GM23338 (cell line): Measurements from ENCODE around the gene PRSS2. TPM values are rescaled to one million over a fixed set of nuclear protein-coding genes. Genes with fewer than 3 reads are reported as not detected.

Source experiments
- ATAC-seq: fragments of 200-7000 bp; cut with Tn5 transposase; 3 replicates; pipeline ENCODE4 v1.9.1; 2020
- DNase-seq: peaks from one replicate; pipeline ENCODE4 v3.0.0-alpha.2; 2015; ENCODE audit warnings: low spot score
- H2AFZ ChIP-seq: fragments of 200-600 bp; sonication (generic); 2 replicates; pipeline ENCODE4 v1.8.0; 2016; ENCODE audit warnings: antibody characterized with exemption, mild to moderate bottlenecking, moderate library complexity
- H3F3A ChIP-seq: fragments of 200-600 bp; sonication (generic); replicated peaks from 2 replicates; pipeline ENCODE4 v1.8.0; 2017; ENCODE audit warnings: antibody characterized with exemption, mixed run types, low read depth
- H3K27ac ChIP-seq: fragments of 200-600 bp; sonication (generic); 2 replicates; pipeline ENCODE4 v1.6.1; 2016; ENCODE audit warnings: low read depth
- H3K27me3 ChIP-seq: fragments of 200-600 bp; sonication (generic); 2 replicates; pipeline ENCODE4 v1.8.0; 2016; ENCODE audit warnings: mild to moderate bottlenecking, mixed run types, moderate library complexity; ENCODE audit not compliant: insufficient read depth
- H3K36me3 ChIP-seq: fragments of 200-600 bp; sonication (generic); 2 replicates; pipeline ENCODE4 v1.8.0; 2016; ENCODE audit warnings: mild to moderate bottlenecking; ENCODE audit not compliant: insufficient read depth
- H3K4me1 ChIP-seq: fragments of 200-600 bp; sonication (generic); 2 replicates; pipeline ENCODE4 v1.8.0; 2016; ENCODE audit warnings: mild to moderate bottlenecking, moderate library complexity; ENCODE audit not compliant: insufficient read depth
- H3K4me2 ChIP-seq: fragments of 200-600 bp; sonication (generic); 2 replicates; pipeline ENCODE4 v1.7.1; 2017; ENCODE audit warnings: mixed run types
- H3K4me3 ChIP-seq: fragments of 200-600 bp; sonication (generic); 2 replicates; pipeline ENCODE4 v1.6.1; 2016; ENCODE audit warnings: mixed run types
- H3K79me2 ChIP-seq: fragments of 200-600 bp; sonication (generic); replicated peaks from 2 replicates; pipeline ENCODE4 v1.8.0; 2017; ENCODE audit warnings: mild to moderate bottlenecking; ENCODE audit not compliant: insufficient read depth
- H3K9me2 ChIP-seq: fragments of 200-600 bp; sonication (generic); 2 replicates; pipeline ENCODE4 v1.8.0; 2017; ENCODE audit not compliant: insufficient read depth
- H4K20me1 ChIP-seq: fragments of 200-600 bp; sonication (generic); replicated peaks from 2 replicates; pipeline ENCODE4 v1.8.0; 2017; ENCODE audit warnings: mild to moderate bottlenecking; ENCODE audit not compliant: insufficient read depth
- H3K27ac Mint-ChIP-seq: 2 replicates; pipeline ENCODE4 v1.8.0; 2020; ENCODE audit warnings: inconsistent platforms, mild to moderate bottlenecking, moderate library complexity, mixed read lengths
- H3K27me3 Mint-ChIP-seq: 3 replicates; pipeline ENCODE4 v1.8.0; 2022; ENCODE audit warnings: low read depth, mild to moderate bottlenecking, moderate library complexity, mixed read lengths, inconsistent platforms; ENCODE audit not compliant: insufficient read depth, poor library complexity
- H3K36me3 Mint-ChIP-seq: 3 replicates; pipeline ENCODE4 v1.8.0; 2021; ENCODE audit warnings: low read depth, mild to moderate bottlenecking, inconsistent platforms, moderate library complexity, mixed read lengths
- H3K4me1 Mint-ChIP-seq: 3 replicates; pipeline ENCODE4 v1.8.0; 2020; ENCODE audit warnings: mild to moderate bottlenecking, inconsistent platforms, mixed read lengths
- H3K4me3 Mint-ChIP-seq: 3 replicates; pipeline ENCODE4 v1.8.0; 2021; ENCODE audit warnings: moderate library complexity, mild to moderate bottlenecking, inconsistent platforms, mixed read lengths
- H3K9me3 Mint-ChIP-seq: 3 replicates; pipeline ENCODE4 v1.8.0; 2020; ENCODE audit warnings: moderate library complexity, mild to moderate bottlenecking, inconsistent platforms, mixed read lengths
- CREB1 ChIP-seq: fragments of 250-450 bp; sonication (Bioruptor Pico); IDR thresholded peaks from 2 replicates; pipeline ENCODE4 v1.5.0; 2020; ENCODE audit warnings: low read depth, mild to moderate bottlenecking, moderate library complexity
- CTCF ChIP-seq, 2 experiments: fragments of 200-600 bp in 1 of 2; sonication (generic) in 1 of 2; conservative IDR thresholded peaks; 2 replicates each; pipeline versions ENCODE4 v1.5.1 to v1.6.1; 2016 to 2017; ENCODE audit warnings: antibody characterized with exemption in 2 of 2, low read depth in 2 of 2, mild to moderate bottlenecking in 2 of 2, moderate library complexity in 1 of 2
- EZH2 ChIP-seq: fragments of 200-600 bp; sonication (generic); IDR thresholded peaks from one replicate; pipeline ENCODE4 v1.8.0; 2017; ENCODE audit warnings: antibody characterized with exemption, mild to moderate bottlenecking, low read depth; ENCODE audit not compliant: unreplicated experiment
- EZH2phosphoT487 ChIP-seq: fragments of 200-600 bp; sonication (generic); IDR thresholded peaks from one replicate; pipeline ENCODE4 v1.8.1; 2018; ENCODE audit warnings: antibody characterized with exemption; ENCODE audit not compliant: unreplicated experiment
- JUNB ChIP-seq: IDR thresholded peaks from one replicate; pipeline ENCODE4 v1.6.1; 2016; ENCODE audit warnings: antibody characterized with exemption; ENCODE audit not compliant: unreplicated experiment
- NANOG ChIP-seq: IDR thresholded peaks from 2 replicates; pipeline ENCODE4 v1.6.1; 2016; ENCODE audit warnings: antibody characterized with exemption, borderline replicate concordance
- POLR2AphosphoS5 ChIP-seq: IDR thresholded peaks from 2 replicates; pipeline ENCODE4 v1.6.1; 2016; ENCODE audit warnings: antibody characterized with exemption, low read depth
- REST ChIP-seq: IDR thresholded peaks from one replicate; pipeline ENCODE4 v1.6.1; 2018; ENCODE audit warnings: antibody characterized with exemption; ENCODE audit not compliant: unreplicated experiment
- STAT1 ChIP-seq: IDR thresholded peaks from one replicate; pipeline ENCODE4 v1.6.1; 2016; ENCODE audit warnings: antibody characterized with exemption; ENCODE audit not compliant: unreplicated experiment
- ZNF114 ChIP-seq: fragments of 250-450 bp; sonication (Bioruptor Pico); IDR thresholded peaks from 2 replicates; pipeline ENCODE4 v1.5.0; 2020; ENCODE audit warnings: mild to moderate bottlenecking, moderate library complexity
- ZNF331 ChIP-seq: fragments of 250-450 bp; sonication (Bioruptor Pico); IDR thresholded peaks from 2 replicates; pipeline ENCODE4 v1.5.0; 2020; ENCODE audit warnings: low read depth, mild to moderate bottlenecking, moderate library complexity
- polyA plus RNA-seq: library from polyadenylated mRNA; unstranded; fragments of >200 nt; fragmentation: Nextera tagmentation; extraction: Ambion mirVana; gene quantifications from 2 replicates; pipeline ENCODE4 v1.2.1, GENCODE V29; 2016
- total RNA-seq: library from RNA; depleted of rRNA; stranded (reverse); fragments of >200 nt; shearing (Covaris generic); gene quantifications from 2 replicates; pipeline ENCODE4 v1.2.3, GENCODE V29; 2014
- TF ChIP-seq, protein P1 (sequence below): IDR thresholded peaks from 2 replicates; pipeline ENCODE4 v1.6.1; 2016; ENCODE audit warnings: antibody characterized with exemption
- TF ChIP-seq, protein P2 (sequence below): fragments of 250-450 bp; sonication (Bioruptor Pico); IDR thresholded peaks from 2 replicates; pipeline ENCODE4 v1.5.0; 2020; ENCODE audit warnings: mild to moderate bottlenecking, moderate library complexity

Gene PRSS2
- total and polyA plus RNA-seq, 2 experiments from 2014 or later, result not detected

DNA sequence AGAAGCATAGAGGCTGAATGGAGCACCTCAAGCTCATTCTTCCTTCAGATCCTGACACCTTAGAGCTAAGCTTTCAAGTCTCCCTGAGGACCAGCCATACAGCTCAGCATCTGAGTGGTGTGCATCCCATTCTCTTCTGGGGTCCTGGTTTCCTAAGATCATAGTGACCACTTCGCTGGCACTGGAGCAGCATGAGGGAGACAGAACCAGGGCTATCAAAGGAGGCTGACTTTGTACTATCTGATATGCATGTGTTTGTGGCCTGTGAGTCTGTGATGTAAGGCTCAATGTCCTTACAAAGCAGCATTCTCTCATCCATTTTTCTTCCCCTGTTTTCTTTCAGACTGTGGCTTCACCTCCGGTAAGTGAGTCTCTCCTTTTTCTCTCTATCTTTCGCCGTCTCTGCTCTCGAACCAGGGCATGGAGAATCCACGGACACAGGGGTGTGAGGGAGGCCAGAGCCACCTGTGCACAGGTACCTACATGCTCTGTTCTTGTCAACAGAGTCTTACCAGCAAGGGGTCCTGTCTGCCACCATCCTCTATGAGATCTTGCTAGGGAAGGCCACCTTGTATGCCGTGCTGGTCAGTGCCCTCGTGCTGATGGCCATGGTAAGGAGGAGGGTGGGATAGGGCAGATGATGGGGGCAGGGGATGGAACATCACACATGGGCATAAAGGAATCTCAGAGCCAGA, 31.0 kb downstream of the PRSS2 start:
- Histone ChIP-seq H3K9me2 (no peaks in the 10 kb centered on the region), H4K20me1 (no peaks in the 10 kb centered on the region), H3K36me3 (no peaks in the 10 kb centered on the region), H3K27ac (no peak overlapping the region), H3F3A (no peaks in the 10 kb centered on the region), H3K4me2 (no peak overlapping the region), H3K4me3 (no peak overlapping the region), H3K4me1 (peaks cover 29% of the 10 kb centered on the region), H3K79me2 (no peaks in the 10 kb centered on the region), H3K27me3 (peaks cover 40% of the 10 kb centered on the region), H2AFZ (no peak overlapping the region)
- DNase-seq (no peak), ATAC-seq (no peak)
- TF ChIP-seq EZH2phosphoT487 (no peak), EZH2 (no peak), NANOG (no peak), CTCF (conservative IDR thresholded peaks at IDR 0.05; ENCODE audit: low read depth in 2 of 2) (no peak), ZNF114 (CRISPR knock-in tag) (no peak), REST (no peak), ZNF331 (CRISPR knock-in tag) (no peak), STAT1 (no peak), POLR2AphosphoS5 (no peak), CREB1 (CRISPR knock-in tag) (no peak), JUNB (no peak)
- TF ChIP-seq, protein P1, sequence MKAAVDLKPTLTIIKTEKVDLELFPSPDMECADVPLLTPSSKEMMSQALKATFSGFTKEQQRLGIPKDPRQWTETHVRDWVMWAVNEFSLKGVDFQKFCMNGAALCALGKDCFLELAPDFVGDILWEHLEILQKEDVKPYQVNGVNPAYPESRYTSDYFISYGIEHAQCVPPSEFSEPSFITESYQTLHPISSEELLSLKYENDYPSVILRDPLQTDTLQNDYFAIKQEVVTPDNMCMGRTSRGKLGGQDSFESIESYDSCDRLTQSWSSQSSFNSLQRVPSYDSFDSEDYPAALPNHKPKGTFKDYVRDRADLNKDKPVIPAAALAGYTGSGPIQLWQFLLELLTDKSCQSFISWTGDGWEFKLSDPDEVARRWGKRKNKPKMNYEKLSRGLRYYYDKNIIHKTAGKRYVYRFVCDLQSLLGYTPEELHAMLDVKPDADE, result no peak
- TF ChIP-seq, protein P2, sequence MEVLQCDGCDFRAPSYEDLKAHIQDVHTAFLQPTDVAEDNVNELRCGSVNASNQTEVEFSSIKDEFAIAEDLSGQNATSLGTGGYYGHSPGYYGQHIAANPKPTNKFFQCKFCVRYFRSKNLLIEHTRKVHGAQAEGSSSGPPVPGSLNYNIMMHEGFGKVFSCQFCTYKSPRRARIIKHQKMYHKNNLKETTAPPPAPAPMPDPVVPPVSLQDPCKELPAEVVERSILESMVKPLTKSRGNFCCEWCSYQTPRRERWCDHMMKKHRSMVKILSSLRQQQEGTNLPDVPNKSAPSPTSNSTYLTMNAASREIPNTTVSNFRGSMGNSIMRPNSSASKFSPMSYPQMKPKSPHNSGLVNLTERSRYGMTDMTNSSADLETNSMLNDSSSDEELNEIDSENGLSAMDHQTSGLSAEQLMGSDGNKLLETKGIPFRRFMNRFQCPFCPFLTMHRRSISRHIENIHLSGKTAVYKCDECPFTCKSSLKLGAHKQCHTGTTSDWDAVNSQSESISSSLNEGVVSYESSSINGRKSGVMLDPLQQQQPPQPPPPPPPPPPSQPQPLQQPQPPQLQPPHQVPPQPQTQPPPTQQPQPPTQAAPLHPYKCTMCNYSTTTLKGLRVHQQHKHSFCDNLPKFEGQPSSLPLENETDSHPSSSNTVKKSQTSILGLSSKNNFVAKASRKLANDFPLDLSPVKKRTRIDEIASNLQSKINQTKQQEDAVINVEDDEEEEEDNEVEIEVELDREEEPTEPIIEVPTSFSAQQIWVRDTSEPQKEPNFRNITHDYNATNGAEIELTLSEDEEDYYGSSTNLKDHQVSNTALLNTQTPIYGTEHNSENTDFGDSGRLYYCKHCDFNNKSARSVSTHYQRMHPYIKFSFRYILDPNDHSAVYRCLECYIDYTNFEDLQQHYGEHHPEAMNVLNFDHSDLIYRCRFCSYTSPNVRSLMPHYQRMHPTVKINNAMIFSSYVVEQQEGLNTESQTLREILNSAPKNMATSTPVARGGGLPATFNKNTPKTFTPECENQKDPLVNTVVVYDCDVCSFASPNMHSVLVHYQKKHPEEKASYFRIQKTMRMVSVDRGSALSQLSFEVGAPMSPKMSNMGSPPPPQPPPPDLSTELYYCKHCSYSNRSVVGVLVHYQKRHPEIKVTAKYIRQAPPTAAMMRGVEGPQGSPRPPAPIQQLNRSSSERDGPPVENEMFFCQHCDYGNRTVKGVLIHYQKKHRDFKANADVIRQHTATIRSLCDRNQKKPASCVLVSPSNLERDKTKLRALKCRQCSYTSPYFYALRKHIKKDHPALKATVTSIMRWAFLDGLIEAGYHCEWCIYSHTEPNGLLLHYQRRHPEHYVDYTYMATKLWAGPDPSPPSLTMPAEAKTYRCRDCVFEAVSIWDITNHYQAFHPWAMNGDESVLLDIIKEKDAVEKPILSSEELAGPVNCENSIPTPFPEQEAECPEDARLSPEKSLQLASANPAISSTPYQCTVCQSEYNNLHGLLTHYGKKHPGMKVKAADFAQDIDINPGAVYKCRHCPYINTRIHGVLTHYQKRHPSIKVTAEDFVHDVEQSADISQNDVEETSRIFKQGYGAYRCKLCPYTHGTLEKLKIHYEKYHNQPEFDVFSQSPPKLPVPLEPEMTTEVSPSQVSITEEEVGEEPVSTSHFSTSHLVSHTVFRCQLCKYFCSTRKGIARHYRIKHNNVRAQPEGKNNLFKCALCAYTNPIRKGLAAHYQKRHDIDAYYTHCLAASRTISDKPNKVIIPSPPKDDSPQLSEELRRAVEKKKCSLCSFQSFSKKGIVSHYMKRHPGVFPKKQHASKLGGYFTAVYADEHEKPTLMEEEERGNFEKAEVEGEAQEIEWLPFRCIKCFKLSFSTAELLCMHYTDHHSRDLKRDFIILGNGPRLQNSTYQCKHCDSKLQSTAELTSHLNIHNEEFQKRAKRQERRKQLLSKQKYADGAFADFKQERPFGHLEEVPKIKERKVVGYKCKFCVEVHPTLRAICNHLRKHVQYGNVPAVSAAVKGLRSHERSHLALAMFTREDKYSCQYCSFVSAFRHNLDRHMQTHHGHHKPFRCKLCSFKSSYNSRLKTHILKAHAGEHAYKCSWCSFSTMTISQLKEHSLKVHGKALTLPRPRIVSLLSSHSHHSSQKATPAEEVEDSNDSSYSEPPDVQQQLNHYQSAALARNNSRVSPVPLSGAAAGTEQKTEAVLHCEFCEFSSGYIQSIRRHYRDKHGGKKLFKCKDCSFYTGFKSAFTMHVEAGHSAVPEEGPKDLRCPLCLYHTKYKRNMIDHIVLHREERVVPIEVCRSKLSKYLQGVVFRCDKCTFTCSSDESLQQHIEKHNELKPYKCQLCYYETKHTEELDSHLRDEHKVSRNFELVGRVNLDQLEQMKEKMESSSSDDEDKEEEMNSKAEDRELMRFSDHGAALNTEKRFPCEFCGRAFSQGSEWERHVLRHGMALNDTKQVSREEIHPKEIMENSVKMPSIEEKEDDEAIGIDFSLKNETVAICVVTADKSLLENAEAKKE, result no peak
- no peak overlapping the region for H3K4me3 Mint-ChIP-seq
- H3K27ac Mint-ChIP-seq, result no peak overlapping the region
- H3K4me1 Mint-ChIP-seq, result peaks cover 41% of the 10 kb centered on the region
- peaks cover 30% of the 10 kb centered on the region for H3K27me3 Mint-ChIP-seq
- peaks cover 35% of the 10 kb centered on the region for H3K36me3 Mint-ChIP-seq
- H3K9me3 Mint-ChIP-seq, result no peaks in the 10 kb centered on the region; the same call in 2 of the 3 replicates
